Measurements from ENCODE around the gene GREB1. TPM values are rescaled to one million over a fixed set of nuclear protein-coding genes. Genes with fewer than 3 reads are reported as not detected.

Gene GREB1
- 1 to 10 TPM; 1.1 to 1.4 (median 1.3) TPM for polyA plus RNA-seq

- 51 to 64% (median 63%) methylated on average over 9 of the region's 9 CpGs for WGBS, 3 donors
- no peak within 1 kb of the TSS for H3K27ac ChIP-seq (ENCODE audit: low read depth, low read length)
These were observed at the start of gene GREB1 for GRCh38 chr2:11533278-11534070. Gene GREB1, plus strand, starts transcription at chr2:11534045. Its CDS starts 22,570 bp downstream, at chr2:11556615.

GRCh38 chr2:11488809-11489208, 45.0 kb upstream of the GREB1 start:
- WGBS, 3 donors: 55 to 85% (median 61%) methylated on average over 3 of the region's 3 CpGs
- H3K27ac ChIP-seq (ENCODE audit: low read depth, low read length): no peak overlapping the region

- 95 to 96% (median 95%) methylated on average over 5 of the region's 5 CpGs for WGBS, 3 donors
- H3K27ac ChIP-seq (ENCODE audit: low read depth, low read length): no peak overlapping the region
These were observed 43.7 kb upstream of the GREB1 start for GRCh38 chr2:11490194-11490593.

- H3K27ac ChIP-seq (ENCODE audit: low read depth, low read length): no peak overlapping the region
- WGBS, 3 donors: 64 to 68% (median 65%) methylated on average over 3 of the region's 3 CpGs
These were observed 42.4 kb upstream of the GREB1 start for GRCh38 chr2:11491348-11491933.

GRCh38 chr2:11492244-11492643, 41.6 kb upstream of the GREB1 start:
- WGBS, 3 donors: 84 to 87% (median 85%) methylated on average over 3 of the region's 3 CpGs
- no peak overlapping the region for H3K27ac ChIP-seq (ENCODE audit: low read depth, low read length)

- WGBS, 3 donors: 85 to 100% (median 86%) methylated on average over 1 of the region's 1 CpG
- H3K27ac ChIP-seq (ENCODE audit: low read depth, low read length): no peak overlapping the region
These were observed 41.1 kb upstream of the GREB1 start for GRCh38 chr2:11492720-11493119.

GRCh38 chr2:11493282-11493681, 40.6 kb upstream of the GREB1 start:
- no peak overlapping the region for H3K27ac ChIP-seq (ENCODE audit: low read depth, low read length)
- WGBS, 3 donors: 94 to 97% (median 95%) methylated on average over 6 of the region's 6 CpGs

GRCh38 chr2:11494310-11494709, 39.5 kb upstream of the GREB1 start:
- no peak overlapping the region for H3K27ac ChIP-seq (ENCODE audit: low read depth, low read length)
- 90 to 95% (median 92%) methylated on average over 2 of the region's 2 CpGs for WGBS, 3 donors

GRCh38 chr2:11495844-11496681, 37.8 kb upstream of the GREB1 start:
- H3K27ac ChIP-seq (ENCODE audit: low read depth, low read length): no peak overlapping the region
- 51 to 54% (median 51%) methylated on average over 29 to 30 of the region's 30 CpGs for WGBS, 3 donors

GRCh38 chr2:11498543-11499034, 35.3 kb upstream of the GREB1 start:
- no peak overlapping the region for H3K27ac ChIP-seq (ENCODE audit: low read depth, low read length)
- WGBS, 3 donors: 13 to 59% (median 51%) methylated on average over 9 of the region's 9 CpGs

GRCh38 chr2:11499081-11499743, 34.6 kb upstream of the GREB1 start:
- 56 to 77% (median 58%) methylated on average over 4 of the region's 4 CpGs for WGBS, 3 donors
- no peak overlapping the region for H3K27ac ChIP-seq (ENCODE audit: low read depth, low read length)

GRCh38 chr2:11500702-11501303, 33.0 kb upstream of the GREB1 start:
- 80 to 88% (median 81%) methylated on average over 5 of the region's 5 CpGs for WGBS, 3 donors
- no peak overlapping the region for H3K27ac ChIP-seq (ENCODE audit: low read depth, low read length)

- WGBS, 3 donors: 81 to 84% (median 82%) methylated on average over 4 of the region's 4 CpGs
- no peak overlapping the region for H3K27ac ChIP-seq (ENCODE audit: low read depth, low read length)
These were observed 31.0 kb upstream of the GREB1 start for GRCh38 chr2:11502740-11503292.

- no peak overlapping the region for H3K27ac ChIP-seq (ENCODE audit: low read depth, low read length)
- WGBS, 3 donors: 66 to 69% (median 67%) methylated on average over 8 of the region's 8 CpGs
These were observed 30.4 kb upstream of the GREB1 start for GRCh38 chr2:11503354-11503927.

- no peak overlapping the region for H3K27ac ChIP-seq (ENCODE audit: low read depth, low read length)
- 52 to 75% (median 66%) methylated on average over 11 of the region's 11 CpGs for WGBS, 3 donors
These were observed 27.9 kb upstream of the GREB1 start for GRCh38 chr2:11505652-11506610.

GRCh38 chr2:11506611-11506969, 27.3 kb upstream of the GREB1 start:
- H3K27ac ChIP-seq (ENCODE audit: low read depth, low read length): no peak overlapping the region
- WGBS, 3 donors: 50 to 68% (median 57%) methylated on average over 3 of the region's 3 CpGs
